HCT116 (cell line): ENCODE results near the gene VMP1. TPM values are rescaled to one million over a fixed set of nuclear protein-coding genes. Genes with fewer than 3 reads are reported as not detected.

Source experiments
- ATAC-seq: fragments of 200-7000 bp; cut with Tn5 transposase; 2 replicates; pipeline ENCODE4 v1.9.1; 2020; ENCODE audit warnings: mild to moderate bottlenecking, moderate library complexity
- BruUV-seq: library from RNA; stranded (reverse); fragments of 400-500 nt; replicated peaks from 2 replicates; lab custom pipeline; 2021; lab: Mats Ljungman, UMichigan
- CTCF ChIA-PET: fragments of 300-600 bp; sonication (Branson Sonifier 250); formaldehyde crosslinking; loops from one replicate; lab custom pipeline; 2021; ENCODE audit warnings: antibody characterized with exemption; lab: Charles Lee
- POLR2A ChIA-PET: fragments of 300-600, 350-600 bp; sonication (Branson Sonifier 250); formaldehyde crosslinking; loops from one replicate; lab custom pipeline; 2021; ENCODE audit warnings: antibody characterized with exemption; lab: Charles Lee
- RAD21 ChIA-PET, 2 experiments: fragments of 300-600 bp; sonication (Branson Sonifier 250); formaldehyde crosslinking; loops; one replicate each; lab custom pipeline; 2023; ENCODE audit warnings: low total read pairs in 2 of 2; ENCODE audit not compliant: uncharacterized antibody in 2 of 2, unreplicated experiment in 2 of 2, low non-redundant PET in 1 of 2; lab: Charles Lee
- DNase-seq: peaks from one replicate; pipeline ENCODE4 v3.0.0-alpha.2; 2010; ENCODE audit warnings: low read depth, low spot score
- H2AFZ ChIP-seq: fragments of 200-600 bp; shearing (Covaris generic), sonication (generic); 2 replicates; pipeline ENCODE4 v1.6.1; 2017; ENCODE audit warnings: low read depth, mixed run types, mixed read lengths, antibody characterized with exemption, low read length; ENCODE audit not compliant: poor library complexity, severe bottlenecking
- H3K27ac ChIP-seq: 2 replicates; pipeline ENCODE4 v1.5.1; 2012; ENCODE audit warnings: low read depth, low read length
- H3K27me3 ChIP-seq: fragments of 200-600 bp; sonication (generic); 2 replicates; pipeline ENCODE4 v1.6.1; 2016; ENCODE audit warnings: mixed run types, low read length, mixed read lengths; ENCODE audit not compliant: insufficient read depth
- H3K36me3 ChIP-seq, 2 experiments: fragments of 200-500 bp in 1 of 2; fragments of 200-600 bp in 1 of 2; sonication (Bioruptor generic) in 1 of 2; sonication (generic) in 1 of 2; 2 replicates each; pipeline versions ENCODE4 v1.5.1 to v1.6.1; 2014 to 2016; ENCODE audit warnings: low read length in 2 of 2, inconsistent platforms in 1 of 2, mixed read lengths in 1 of 2, mixed run types in 1 of 2; ENCODE audit not compliant: insufficient read depth in 2 of 2, control insufficient read depth in 1 of 2
- H3K4me1 ChIP-seq, 2 experiments: fragments of 200-600 bp in 1 of 2; sonication (generic) in 1 of 2; 2 replicates each; pipeline versions ENCODE4 v1.5.1 to v1.6.1; 2012 to 2017; ENCODE audit warnings: low read length in 2 of 2, inconsistent platforms in 1 of 2, mild to moderate bottlenecking in 1 of 2, mixed read lengths in 1 of 2, mixed run types in 1 of 2, moderate library complexity in 1 of 2; ENCODE audit not compliant: insufficient read depth in 2 of 2, control insufficient read depth in 1 of 2
- H3K4me2 ChIP-seq: fragments of 200-600 bp; sonication (generic); 2 replicates; pipeline ENCODE4 v1.6.1; 2017; ENCODE audit warnings: mixed run types, low read length, mixed read lengths
- H3K4me3 ChIP-seq, 2 experiments: fragments of 200-600 bp in 1 of 2; sonication (generic) in 1 of 2; replicated peaks in 1 of 2; 2 replicates each; pipeline ENCODE4 v1.5.1; 2011 to 2016; ENCODE audit warnings: low read length in 2 of 2, control low read depth in 1 of 2, low read depth in 1 of 2, mild to moderate bottlenecking in 1 of 2, mixed read lengths in 1 of 2, mixed run types in 1 of 2
- H3K79me2 ChIP-seq: fragments of 200-600 bp; sonication (generic); 2 replicates; pipeline ENCODE4 v1.6.1; 2017; ENCODE audit warnings: mild to moderate bottlenecking, mixed run types, low read length, moderate library complexity, mixed read lengths; ENCODE audit not compliant: insufficient read depth
- H3K9ac ChIP-seq: fragments of 200-600 bp; sonication (generic); 2 replicates; pipeline ENCODE4 v1.6.1; 2016; ENCODE audit warnings: low read length, mixed read lengths
- H3K9me2 ChIP-seq: fragments of 200-600 bp; sonication (generic), shearing (Covaris generic); 2 replicates; pipeline ENCODE4 v1.6.1; 2017; ENCODE audit warnings: mixed run types, mild to moderate bottlenecking, moderate library complexity; ENCODE audit not compliant: insufficient read depth
- H3K9me3 ChIP-seq, 2 experiments: fragments of 200-500 bp in 1 of 2; fragments of 200-600 bp in 1 of 2; sonication (Bioruptor generic) in 1 of 2; sonication (generic) in 1 of 2; 2 replicates each; pipeline ENCODE4 v1.6.1; 2014 to 2017; ENCODE audit warnings: low read length in 2 of 2, mixed read lengths in 2 of 2, inconsistent platforms in 1 of 2, low read depth in 1 of 2, mild to moderate bottlenecking in 1 of 2, mixed run types in 1 of 2, moderate library complexity in 1 of 2; ENCODE audit not compliant: control insufficient read depth in 1 of 2, insufficient read depth in 1 of 2
- H4K20me1 ChIP-seq: fragments of 200-600 bp; sonication (generic), shearing (Covaris generic); 2 replicates; pipeline ENCODE4 v1.6.1; 2017; ENCODE audit warnings: mixed run types, mild to moderate bottlenecking, moderate library complexity; ENCODE audit not compliant: insufficient read depth
- ATF3 ChIP-seq: IDR thresholded peaks from 2 replicates; pipeline ENCODE4 v1.6.1; 2012
- CEBPB ChIP-seq: IDR thresholded peaks from 2 replicates; pipeline ENCODE4 v1.6.1; 2012; ENCODE audit warnings: low read depth
- EGR1 ChIP-seq: IDR thresholded peaks from 2 replicates; pipeline ENCODE4 v1.6.1; 2012; ENCODE audit warnings: low read depth
- ELF1 ChIP-seq: IDR thresholded peaks from 2 replicates; pipeline ENCODE4 v1.6.1; 2012; ENCODE audit warnings: low read depth, borderline replicate concordance
- EZH2 ChIP-seq: fragments of 200-600 bp; sonication (generic); IDR thresholded peaks from 2 replicates; pipeline ENCODE4 v1.6.1; 2017; ENCODE audit warnings: antibody characterized with exemption, mixed run types
- EZH2phosphoT487 ChIP-seq: fragments of 200-600 bp; IDR thresholded peaks from 2 replicates; pipeline ENCODE4 v1.6.1; 2018; ENCODE audit warnings: antibody characterized with exemption, borderline replicate concordance
- MAX ChIP-seq: IDR thresholded peaks from 2 replicates; pipeline ENCODE4 v1.6.1; 2012
- RAD21 ChIP-seq: IDR thresholded peaks from 2 replicates; pipeline ENCODE4 v1.6.1; 2012; ENCODE audit warnings: low read depth, mild to moderate bottlenecking
- REST ChIP-seq: IDR thresholded peaks from 2 replicates; pipeline ENCODE4 v1.6.1; 2012; ENCODE audit warnings: low read depth
- SP1 ChIP-seq: IDR thresholded peaks from 2 replicates; pipeline ENCODE4 v1.6.1; 2012; ENCODE audit warnings: low read depth
- TCF7L2 ChIP-seq: IDR thresholded peaks from 2 replicates; pipeline ENCODE4 v1.7.0; 2011; ENCODE audit warnings: borderline replicate concordance, inconsistent platforms; ENCODE audit not compliant: insufficient read depth, insufficient read length; ENCODE audit errors: extremely low read depth
- ZFX ChIP-seq: fragments of 450-650 bp; IDR thresholded peaks from 2 replicates; pipeline ENCODE4 v1.6.1; 2017
- ZNF274 ChIP-seq: fragments of 200-500 bp; sonication (Bioruptor generic); IDR thresholded peaks from 2 replicates; pipeline ENCODE4 v1.6.1; 2014; ENCODE audit warnings: mild to moderate bottlenecking, low read depth, low read length, inconsistent platforms
- intact Hi-C: fragments of 100-400 bp; cut with micrococcal nuclease; formaldehyde crosslinking; loops from 2 replicates; pipeline ENCODE4 v1.10.0; 2022
- total RNA-seq: library from RNA; stranded (reverse); gene quantifications from one replicate; pipeline ENCODE4 v1.2.1, GENCODE V29; 2021; ENCODE audit not compliant: unreplicated experiment

VMP1 gene
- total RNA-seq, 1 experiment from 2014 or later, result 366 TPM

- Histone ChIP-seq H4K20me1 (no peaks in the 10 kb centered on the region), H3K9ac (no peak overlapping the region), H2AFZ (no peak overlapping the region), H3K4me3 (no peak overlapping the region), H3K9me2 (no peaks in the 10 kb centered on the region), H3K27ac (no peak overlapping the region), H3K27me3 (no peaks in the 10 kb centered on the region), H3K4me1 (peaks cover 12 to 21% of the 10 kb centered on the region in 2 experiments), H3K9me3 (no peaks in the 10 kb centered on the region), H3K4me2 (no peak overlapping the region), H3K36me3 (peaks cover 0 to 13% of the 10 kb centered on the region in 2 experiments; a peak in 1 of 4 replicates), H3K79me2 (no peaks in the 10 kb centered on the region)
- DNase-seq, result no peak
- intact Hi-C loops, result no loop called here
- ChIA-PET RAD21 (no interaction called here), CTCF (no interaction called here), POLR2A (no interaction called here)
- TF ChIP-seq ZFX (no peak), EZH2 (no peak), REST (no peak)
- no TSS peak for BruUV-seq
- no peak for ATAC-seq
Measured at GRCh38 chr17:59812139-59812538, 104.7 kb downstream of the VMP1 start.

GRCh38 chr17:59814276-59814675, 106.8 kb downstream of the VMP1 start:
- CTCF ChIA-PET, result interaction anchor here (0.7 kb wide), 1 partner anchor 45 kb away, joined by 3 read pairs; no protein-coding TSS in a partner anchor
- no peaks in the 10 kb centered on the region for H3K9me3 ChIP-seq
- peaks cover 2 to 13% of the 10 kb centered on the region in 2 experiments; a peak in 1 of 4 replicates for H3K36me3 ChIP-seq
- H3K9me2 ChIP-seq, result no peaks in the 10 kb centered on the region
- DNase-seq, result no peak
- no peak overlapping the region for H3K4me3 ChIP-seq
- no peak overlapping the region for H3K27ac ChIP-seq
- H3K4me2 ChIP-seq, result no peak overlapping the region
- intact Hi-C loops, result no loop called here
- H2AFZ ChIP-seq, result no peak overlapping the region
- POLR2A ChIA-PET, result interaction anchor here (0.6 to 1.4 kb wide), 4 partner anchors 11 to 18 kb away, joined by 3 to 5 read pairs (median 4); no protein-coding TSS in a partner anchor
- no peaks in the 10 kb centered on the region for H3K79me2 ChIP-seq
- no peaks in the 10 kb centered on the region for H3K27me3 ChIP-seq
- peaks cover 12 to 21% of the 10 kb centered on the region in 2 experiments for H3K4me1 ChIP-seq
- no TSS peak for BruUV-seq
- no peak for ATAC-seq
- H3K9ac ChIP-seq, result no peak overlapping the region
- no peaks in the 10 kb centered on the region for H4K20me1 ChIP-seq
- RAD21 ChIA-PET, result no interaction called here
- TF ChIP-seq EZH2phosphoT487 (no peak), ATF3 (no peak), ZNF274 (no peak), EGR1 (no peak), ELF1 (no peak), MAX (no peak), REST (no peak), EZH2 (no peak), TCF7L2 (no peak), RAD21 (no peak), CEBPB (no peak), SP1 (no peak)
